ENCODE measurements around the gene CSGALNACT2. TPM values are rescaled to one million over a fixed set of nuclear protein-coding genes. Genes with fewer than 3 reads are reported as not detected.

Gene CSGALNACT2
- total RNA-seq, 1 donor from 2014 or later: 24.7 TPM

GRCh38 chr10:43123361-43124093 lies 14.7 kb upstream of the CSGALNACT2 start:
- DNase-seq: no peak
- intact Hi-C loops (cut with micrococcal nuclease): loop anchor here (10.0 kb wide), 1 partner anchor 691 kb away; no protein-coding TSS in a partner anchor
- Mint-ChIP-seq H3K4me3 (no peak overlapping the region), H3K27ac (no peak overlapping the region), H3K27me3 (no peaks in the 10 kb centered on the region), H3K9me3 (no peaks in the 10 kb centered on the region), H3K36me3 (ENCODE audit: low read depth) (no peaks in the 10 kb centered on the region), H3K4me1 (peaks cover 62% of the 10 kb centered on the region)

- Mint-ChIP-seq H3K36me3 (ENCODE audit: low read depth) (no peaks in the 10 kb centered on the region), H3K9me3 (no peaks in the 10 kb centered on the region), H3K4me1 (peaks cover 64% of the 10 kb centered on the region), H3K4me3 (no peak overlapping the region), H3K27me3 (no peaks in the 10 kb centered on the region), H3K27ac (no peak overlapping the region)
- intact Hi-C loops (cut with micrococcal nuclease): loop anchor here (10.0 kb wide), 1 partner anchor 691 kb away; no protein-coding TSS in a partner anchor
- DNase-seq: no peak
Measured at GRCh38 chr10:43124094-43124521, 14.1 kb upstream of the CSGALNACT2 start.

GRCh38 chr10:43124574-43125273 lies 13.5 kb upstream of the CSGALNACT2 start:
- H3K4me1 Mint-ChIP-seq: peaks cover 68% of the 10 kb centered on the region
- intact Hi-C loops (cut with micrococcal nuclease): loop anchor here (5.0 to 10.0 kb wide), 4 partner anchors 38 to 690 kb away; no protein-coding TSS in a partner anchor
- peak overlapping the region; percentile 24 for H3K27ac Mint-ChIP-seq
- no peak for DNase-seq
- H3K36me3 Mint-ChIP-seq (ENCODE audit: low read depth): no peaks in the 10 kb centered on the region
- no peak overlapping the region for H3K4me3 Mint-ChIP-seq
- H3K27me3 Mint-ChIP-seq: no peaks in the 10 kb centered on the region
- no peaks in the 10 kb centered on the region for H3K9me3 Mint-ChIP-seq

GRCh38 chr10:43125274-43125845 lies 12.9 kb upstream of the CSGALNACT2 start:
- Mint-ChIP-seq H3K27ac (peak overlapping the region; percentile 7), H3K4me1 (peaks cover 64% of the 10 kb centered on the region), H3K27me3 (no peaks in the 10 kb centered on the region), H3K36me3 (ENCODE audit: low read depth) (no peaks in the 10 kb centered on the region), H3K4me3 (no peak overlapping the region), H3K9me3 (no peaks in the 10 kb centered on the region)
- intact Hi-C loops (cut with micrococcal nuclease): loop anchor here (5.0 to 10.0 kb wide), 4 partner anchors 37 to 689 kb away; no protein-coding TSS in a partner anchor
- no peak for DNase-seq

GRCh38 chr10:43125881-43126731 lies 12.1 kb upstream of the CSGALNACT2 start:
- Mint-ChIP-seq H3K4me3 (no peak overlapping the region), H3K27ac (peak overlapping the region; percentile 38), H3K9me3 (no peaks in the 10 kb centered on the region), H3K27me3 (no peaks in the 10 kb centered on the region), H3K36me3 (ENCODE audit: low read depth) (no peaks in the 10 kb centered on the region), H3K4me1 (peaks cover 63% of the 10 kb centered on the region)
- intact Hi-C loops (cut with micrococcal nuclease): loop anchor here (5.0 to 10.0 kb wide), 4 partner anchors 36 to 689 kb away; no protein-coding TSS in a partner anchor
- no peak for DNase-seq

GRCh38 chr10:43126759-43127424 lies 11.4 kb upstream of the CSGALNACT2 start:
- peak overlapping the region; percentile 24 for H3K4me3 Mint-ChIP-seq

GRCh38 chr10:43127442-43127841 lies 10.8 kb upstream of the CSGALNACT2 start:
- Mint-ChIP-seq H3K9me3 (no peaks in the 10 kb centered on the region), H3K4me3 (no peak overlapping the region), H3K27me3 (no peaks in the 10 kb centered on the region), H3K27ac (peak overlapping the region; percentile 67), H3K4me1 (peaks cover 60% of the 10 kb centered on the region), H3K36me3 (ENCODE audit: low read depth) (no peaks in the 10 kb centered on the region)
- peak; percentile 52 for DNase-seq
- intact Hi-C loops (cut with micrococcal nuclease): loop anchor here (5.0 to 10.0 kb wide), 4 partner anchors 35 to 687 kb away; no protein-coding TSS in a partner anchor

More at GRCh38 chr10:43126759-43127424, 11.4 kb upstream of the CSGALNACT2 start:
- Mint-ChIP-seq H3K27ac (peak overlapping the region; percentile 67), H3K36me3 (ENCODE audit: low read depth) (no peaks in the 10 kb centered on the region), H3K27me3 (no peaks in the 10 kb centered on the region), H3K4me1 (peaks cover 62% of the 10 kb centered on the region), H3K9me3 (no peaks in the 10 kb centered on the region)
- intact Hi-C loops (cut with micrococcal nuclease): loop anchor here (5.0 to 10.0 kb wide), 4 partner anchors 35 to 688 kb away; no protein-coding TSS in a partner anchor
- DNase-seq: no peak

- H3K36me3 Mint-ChIP-seq (ENCODE audit: low read depth): no peaks in the 10 kb centered on the region
- no peak for DNase-seq
- H3K4me1 Mint-ChIP-seq: peaks cover 62% of the 10 kb centered on the region
- no peaks in the 10 kb centered on the region for H3K9me3 Mint-ChIP-seq
- no peaks in the 10 kb centered on the region for H3K27me3 Mint-ChIP-seq
- intact Hi-C loops (cut with micrococcal nuclease): loop anchor here (5.0 to 10.0 kb wide), 4 partner anchors 34 to 686 kb away; no protein-coding TSS in a partner anchor
- no peak overlapping the region for H3K4me3 Mint-ChIP-seq
- peak overlapping the region; percentile 91 for H3K27ac Mint-ChIP-seq
Measured at GRCh38 chr10:43128331-43128730, 9.9 kb upstream of the CSGALNACT2 start.

- peaks cover 60% of the 10 kb centered on the region for H3K4me1 Mint-ChIP-seq
Measured at GRCh38 chr10:43128958-43129706, 9.1 kb upstream of the CSGALNACT2 start.

GRCh38 chr10:43130770-43131171 lies 7.5 kb upstream of the CSGALNACT2 start:
- DNase-seq: peak; percentile 54
- no peaks in the 10 kb centered on the region for H3K27me3 Mint-ChIP-seq
- no peaks in the 10 kb centered on the region for H3K9me3 Mint-ChIP-seq
- intact Hi-C loops (cut with micrococcal nuclease): loop anchor here (10.0 kb wide), 2 partner anchors 346 to 576 kb away; partner anchors contain the start of gene BMS1
- peaks cover 71% of the 10 kb centered on the region for H3K4me1 Mint-ChIP-seq
- peak overlapping the region; percentile 17 for H3K27ac Mint-ChIP-seq
- H3K36me3 Mint-ChIP-seq (ENCODE audit: low read depth): peaks cover 3% of the 10 kb centered on the region
- H3K4me3 Mint-ChIP-seq: no peak overlapping the region

More at GRCh38 chr10:43128958-43129706, 9.1 kb upstream of the CSGALNACT2 start:
- Mint-ChIP-seq H3K27ac (peak overlapping the region; percentile 91), H3K9me3 (no peaks in the 10 kb centered on the region), H3K27me3 (no peaks in the 10 kb centered on the region), H3K4me3 (peak overlapping the region; percentile 66), H3K36me3 (ENCODE audit: low read depth) (no peaks in the 10 kb centered on the region)
- DNase-seq: peak; percentile 85
- intact Hi-C loops (cut with micrococcal nuclease): loop anchor here (1.0 to 10.0 kb wide), 6 partner anchors 8 to 686 kb away; partner anchors contain the start of gene CSGALNACT2

GRCh38 chr10:43131256-43131655 lies 7.0 kb upstream of the CSGALNACT2 start:
- H3K9me3 Mint-ChIP-seq: no peaks in the 10 kb centered on the region
- no peaks in the 10 kb centered on the region for H3K27me3 Mint-ChIP-seq
- peaks cover 8% of the 10 kb centered on the region for H3K36me3 Mint-ChIP-seq (ENCODE audit: low read depth)
- peak overlapping the region; percentile 17 for H3K27ac Mint-ChIP-seq
- peaks cover 74% of the 10 kb centered on the region for H3K4me1 Mint-ChIP-seq
- peak; percentile 54 for DNase-seq
- intact Hi-C loops (cut with micrococcal nuclease): loop anchor here (10.0 kb wide), 2 partner anchors 346 to 576 kb away; partner anchors contain the start of gene BMS1
- H3K4me3 Mint-ChIP-seq: no peak overlapping the region

GRCh38 chr10:43131906-43132305 lies 6.3 kb upstream of the CSGALNACT2 start:
- intact Hi-C loops (cut with micrococcal nuclease): loop anchor here (10.0 kb wide), 2 partner anchors 347 to 577 kb away; partner anchors contain the start of gene BMS1
- H3K36me3 Mint-ChIP-seq (ENCODE audit: low read depth): peaks cover 11% of the 10 kb centered on the region
- H3K4me1 Mint-ChIP-seq: peaks cover 76% of the 10 kb centered on the region
- H3K27me3 Mint-ChIP-seq: no peaks in the 10 kb centered on the region
- H3K4me3 Mint-ChIP-seq: no peak overlapping the region
- DNase-seq: peak; percentile 56
- no peak overlapping the region for H3K27ac Mint-ChIP-seq
- no peaks in the 10 kb centered on the region for H3K9me3 Mint-ChIP-seq
